Measurements from ENCODE around the gene ANKRD33.

The ANKRD33 gene

GRCh38 chr12:51906430-51907082 lies 18.7 kb downstream of the ANKRD33 start:
- Histone ChIP-seq H3K27me3 (replicated peaks; ENCODE audit: control insufficient read depth, insufficient read depth, low read length) (no peaks in the 10 kb centered on the region), H3K9ac (ENCODE audit: low read length) (peak overlapping the region; percentile 95), H3K4me1 (ENCODE audit: control insufficient read depth, insufficient read depth, low read length) (peaks cover 64% of the 10 kb centered on the region), H3K36me3 (ENCODE audit: control insufficient read depth, insufficient read depth, low read length, severe bottlenecking) (no peaks in the 10 kb centered on the region), H3K9me3 (ENCODE audit: control insufficient read depth, low read length) (no peaks in the 10 kb centered on the region), H3K4me3 (ENCODE audit: low read length) (peak overlapping the region; percentile 87)
- DNase-seq (ENCODE audit: low read depth): no peak

- DNase-seq (ENCODE audit: low read depth): peak; percentile 37
- Histone ChIP-seq H3K27me3 (replicated peaks; ENCODE audit: control insufficient read depth, insufficient read depth, low read length) (no peaks in the 10 kb centered on the region), H3K36me3 (ENCODE audit: control insufficient read depth, insufficient read depth, low read length, severe bottlenecking) (no peaks in the 10 kb centered on the region), H3K4me3 (ENCODE audit: low read length) (peak within 1 kb of the TSS; percentile 87), H3K9me3 (ENCODE audit: control insufficient read depth, low read length) (no peaks in the 10 kb centered on the region), H3K9ac (ENCODE audit: low read length) (peak within 1 kb of the TSS; percentile 95), H3K4me1 (ENCODE audit: control insufficient read depth, insufficient read depth, low read length) (peaks cover 71% of the 10 kb centered on the region)
Observed at GRCh38 chr12:51907083-51907855, 19.4 kb downstream of the ANKRD33 start, which contains the start of gene ACVRL1. Gene ACVRL1 (plus strand): TSS chr12:51907504. CDS start chr12:51912475, 4,971 bp downstream.

- H3K4me3 ChIP-seq (ENCODE audit: low read length): peak overlapping the region; percentile 87
- no peaks in the 10 kb centered on the region for H3K9me3 ChIP-seq (ENCODE audit: control insufficient read depth, low read length)
- peaks cover 74% of the 10 kb centered on the region for H3K4me1 ChIP-seq (ENCODE audit: control insufficient read depth, insufficient read depth, low read length)
- no peaks in the 10 kb centered on the region for H3K27me3 ChIP-seq (replicated peaks; ENCODE audit: control insufficient read depth, insufficient read depth, low read length)
- H3K36me3 ChIP-seq (ENCODE audit: control insufficient read depth, insufficient read depth, low read length, severe bottlenecking): no peaks in the 10 kb centered on the region
- peak overlapping the region; percentile 95 for H3K9ac ChIP-seq (ENCODE audit: low read length)
- DNase-seq (ENCODE audit: low read depth): no peak
Observed at GRCh38 chr12:51907856-51908425, 20.0 kb downstream of the ANKRD33 start.

- Histone ChIP-seq H3K36me3 (ENCODE audit: control insufficient read depth, insufficient read depth, low read length, severe bottlenecking) (no peaks in the 10 kb centered on the region), H3K9me3 (ENCODE audit: control insufficient read depth, low read length) (no peaks in the 10 kb centered on the region), H3K4me1 (ENCODE audit: control insufficient read depth, insufficient read depth, low read length) (peaks cover 80% of the 10 kb centered on the region), H3K9ac (ENCODE audit: low read length) (peak overlapping the region; percentile 95), H3K27me3 (replicated peaks; ENCODE audit: control insufficient read depth, insufficient read depth, low read length) (no peaks in the 10 kb centered on the region), H3K4me3 (ENCODE audit: low read length) (peak overlapping the region; percentile 87)
- no peak for DNase-seq (ENCODE audit: low read depth)
Observed at GRCh38 chr12:51908876-51909592, 21.1 kb downstream of the ANKRD33 start.

- peaks cover 3% of the 10 kb centered on the region for H3K36me3 ChIP-seq (ENCODE audit: control insufficient read depth, insufficient read depth, low read length, severe bottlenecking)
- H3K4me1 ChIP-seq (ENCODE audit: control insufficient read depth, insufficient read depth, low read length): peaks cover 71% of the 10 kb centered on the region
- peak; percentile 42 for DNase-seq (ENCODE audit: low read depth)
- peak overlapping the region; percentile 95 for H3K9ac ChIP-seq (ENCODE audit: low read length)
- H3K9me3 ChIP-seq (ENCODE audit: control insufficient read depth, low read length): no peaks in the 10 kb centered on the region
- peak overlapping the region; percentile 87 for H3K4me3 ChIP-seq (ENCODE audit: low read length)
- no peaks in the 10 kb centered on the region for H3K27me3 ChIP-seq (replicated peaks; ENCODE audit: control insufficient read depth, insufficient read depth, low read length)
Observed at GRCh38 chr12:51910168-51910567, 22.3 kb downstream of the ANKRD33 start.

- peak overlapping the region; percentile 95 for H3K9ac ChIP-seq (ENCODE audit: low read length)
- H3K9me3 ChIP-seq (ENCODE audit: control insufficient read depth, low read length): no peaks in the 10 kb centered on the region
- H3K4me1 ChIP-seq (ENCODE audit: control insufficient read depth, insufficient read depth, low read length): peaks cover 66% of the 10 kb centered on the region
- DNase-seq (ENCODE audit: low read depth): no peak
- H3K36me3 ChIP-seq (ENCODE audit: control insufficient read depth, insufficient read depth, low read length, severe bottlenecking): peaks cover 8% of the 10 kb centered on the region
- no peaks in the 10 kb centered on the region for H3K27me3 ChIP-seq (replicated peaks; ENCODE audit: control insufficient read depth, insufficient read depth, low read length)
- H3K4me3 ChIP-seq (ENCODE audit: low read length): peak overlapping the region; percentile 87
Observed at GRCh38 chr12:51910691-51911090, 22.8 kb downstream of the ANKRD33 start.

- Histone ChIP-seq H3K9me3 (ENCODE audit: control insufficient read depth, low read length) (no peaks in the 10 kb centered on the region), H3K36me3 (ENCODE audit: control insufficient read depth, insufficient read depth, low read length, severe bottlenecking) (peaks cover 15% of the 10 kb centered on the region), H3K9ac (ENCODE audit: low read length) (peak overlapping the region; percentile 95), H3K4me1 (ENCODE audit: control insufficient read depth, insufficient read depth, low read length) (peaks cover 60% of the 10 kb centered on the region), H3K27me3 (replicated peaks; ENCODE audit: control insufficient read depth, insufficient read depth, low read length) (no peaks in the 10 kb centered on the region), H3K4me3 (ENCODE audit: low read length) (no peak overlapping the region)
- no peak for DNase-seq (ENCODE audit: low read depth)
Observed at GRCh38 chr12:51911307-51911706, 23.4 kb downstream of the ANKRD33 start.

- peaks cover 19% of the 10 kb centered on the region for H3K36me3 ChIP-seq (ENCODE audit: control insufficient read depth, insufficient read depth, low read length, severe bottlenecking)
- peaks cover 56% of the 10 kb centered on the region for H3K4me1 ChIP-seq (ENCODE audit: control insufficient read depth, insufficient read depth, low read length)
- peak overlapping the region; percentile 18 for H3K4me3 ChIP-seq (ENCODE audit: low read length)
- no peak for DNase-seq (ENCODE audit: low read depth)
- H3K9ac ChIP-seq (ENCODE audit: low read length): peak overlapping the region; percentile 95
- no peaks in the 10 kb centered on the region for H3K9me3 ChIP-seq (ENCODE audit: control insufficient read depth, low read length)
- H3K27me3 ChIP-seq (replicated peaks; ENCODE audit: control insufficient read depth, insufficient read depth, low read length): no peaks in the 10 kb centered on the region
Observed at GRCh38 chr12:51911788-51912711, 24.1 kb downstream of the ANKRD33 start.

- DNase-seq (ENCODE audit: low read depth): no peak
- Histone ChIP-seq H3K9ac (ENCODE audit: low read length) (no peak overlapping the region), H3K4me1 (ENCODE audit: control insufficient read depth, insufficient read depth, low read length) (peaks cover 48% of the 10 kb centered on the region), H3K36me3 (ENCODE audit: control insufficient read depth, insufficient read depth, low read length, severe bottlenecking) (peaks cover 32% of the 10 kb centered on the region), H3K4me3 (ENCODE audit: low read length) (no peak overlapping the region), H3K9me3 (ENCODE audit: control insufficient read depth, low read length) (no peaks in the 10 kb centered on the region), H3K27me3 (replicated peaks; ENCODE audit: control insufficient read depth, insufficient read depth, low read length) (no peaks in the 10 kb centered on the region)
Observed at GRCh38 chr12:51913071-51914033, 25.4 kb downstream of the ANKRD33 start.
